Cardiac septum (tissue), 1 donor: Measurements from ENCODE around the gene RGL1. TPM values are rescaled to one million over a fixed set of nuclear protein-coding genes. Genes with fewer than 3 reads are reported as not detected.

ENCODE experiments used
- DNase-seq: peaks from one replicate; pipeline ENCODE4 v3.0.0-alpha.2; 2020; ENCODE audit warnings: low spot score
- intact Hi-C: fragments of 100-400 bp; cut with DNase I; formaldehyde crosslinking; loops from one replicate; pipeline ENCODE4 v1.14.0; 2022
- total RNA-seq: library from RNA; stranded (reverse); fragmentation: NEBNext Ultra II Directional; extraction: Animal tissue kit (Norgen Biotek cat#: 25700); gene quantifications from one replicate; pipeline ENCODE4 v1.2.1, GENCODE V29; 2021
- donor health status: DM: no; HTN: no; CAD: no.

The RGL1 gene
- total RNA-seq, 1 donor from 2014 or later = 19.6 TPM

- intact Hi-C loops = loop anchor here (5.0 to 10.0 kb wide), 3 partner anchors 104 to 761 kb away; partner anchors contain the start of gene COLGALT2
- no peak for DNase-seq
These were observed 128.7 kb downstream of the RGL1 start for GRCh38 chr1:183933528-183934179.

DNA sequence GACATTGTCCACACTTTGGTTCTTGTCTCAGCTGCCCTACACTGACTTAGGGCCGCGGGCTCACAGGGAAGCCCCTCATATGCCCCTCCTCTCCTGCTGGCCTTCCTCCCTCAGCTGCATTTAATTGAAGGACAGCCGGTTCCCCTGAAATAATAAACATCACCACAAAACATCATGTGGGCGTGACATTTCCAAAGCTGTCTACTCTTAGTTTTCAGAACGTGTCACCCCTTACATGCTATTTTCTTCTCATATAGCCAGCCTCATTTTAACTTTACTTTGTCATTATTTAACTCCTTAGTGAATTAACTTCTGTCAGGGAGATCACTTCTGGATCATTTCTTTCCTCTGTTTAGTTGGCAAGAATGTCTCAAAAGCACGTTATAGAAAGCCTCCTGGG lies 129.4 kb downstream of the RGL1 start:
- intact Hi-C loops = loop anchor here (5.0 to 10.0 kb wide), 3 partner anchors 103 to 760 kb away; partner anchors contain the start of gene COLGALT2

DNA sequence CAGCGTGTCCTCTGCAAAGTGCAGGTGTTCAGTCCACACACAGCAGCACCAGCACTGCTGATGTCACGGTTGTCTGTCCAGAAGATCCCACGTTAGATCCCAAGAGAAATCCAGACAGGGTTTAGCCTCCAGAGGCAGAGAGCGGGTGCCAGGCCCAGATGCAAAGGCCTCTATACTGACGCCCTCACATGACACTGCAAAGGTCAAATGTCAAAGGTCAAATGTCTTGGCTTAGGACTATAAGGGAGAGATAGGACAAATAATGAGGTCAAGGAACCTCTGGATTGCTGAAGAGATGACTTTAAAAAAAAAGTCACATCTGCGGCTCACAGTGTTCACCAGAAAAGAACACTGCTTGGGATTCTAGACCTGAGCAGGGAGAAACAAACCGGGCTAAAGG lies 131.1 kb downstream of the RGL1 start:
- intact Hi-C loops = loop anchor here (10.0 kb wide), 2 partner anchors 289 to 759 kb away; no protein-coding TSS in a partner anchor

More for the DNA sequence above, 129.4 kb downstream of the RGL1 start:
- DNase-seq = no peak

GRCh38 chr1:183936791-183937190 lies 131.9 kb downstream of the RGL1 start:
- no peak for DNase-seq
- intact Hi-C loops = loop anchor here (10.0 kb wide), 2 partner anchors 288 to 758 kb away; no protein-coding TSS in a partner anchor

More for the DNA sequence above, 131.1 kb downstream of the RGL1 start:
- no peak for DNase-seq

DNA sequence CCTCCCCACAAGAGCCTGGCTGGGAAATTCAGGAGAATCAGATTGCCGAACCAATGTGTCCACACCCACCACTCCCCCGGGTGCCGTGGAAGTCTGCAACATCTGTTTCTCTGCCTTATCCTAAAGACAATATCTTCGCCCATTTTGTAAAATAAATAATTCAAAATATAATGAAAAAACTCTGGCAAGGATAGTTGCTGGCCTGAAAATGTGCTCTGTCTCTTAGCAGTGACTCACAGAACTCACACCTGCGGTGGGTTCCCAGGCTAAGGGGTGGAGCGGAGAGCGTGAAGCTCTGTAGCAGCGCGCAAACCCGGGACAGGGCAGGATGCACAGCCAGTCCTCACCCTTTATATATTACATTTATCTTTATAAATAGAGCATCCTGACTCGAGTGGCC lies 132.7 kb downstream of the RGL1 start:
- intact Hi-C loops = loop anchor here (10.0 kb wide), 2 partner anchors 287 to 757 kb away; no protein-coding TSS in a partner anchor
- no peak for DNase-seq

DNA sequence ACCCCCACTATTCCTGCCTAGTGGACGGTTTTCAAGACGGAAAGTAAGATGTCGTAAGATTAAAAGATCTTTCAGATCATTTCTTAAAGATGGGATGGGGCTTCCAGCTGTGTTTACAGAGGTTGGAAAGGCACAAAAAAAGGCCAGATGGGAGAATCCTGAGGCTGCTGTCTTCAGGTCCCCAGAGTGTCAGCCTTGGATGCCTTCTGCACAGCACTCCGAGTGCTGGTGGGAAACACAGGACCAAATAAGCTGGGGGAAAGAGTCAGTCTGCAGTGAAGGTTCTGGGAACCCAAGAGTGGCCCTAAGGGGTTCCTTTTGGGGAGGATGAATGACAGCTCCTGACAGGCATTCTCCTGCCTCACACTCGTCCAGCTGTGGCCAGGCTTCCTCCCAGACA lies 136.1 kb downstream of the RGL1 start:
- intact Hi-C loops = no loop called here
- no peak for DNase-seq

- no peak for DNase-seq
- intact Hi-C loops = no loop called here
These were observed 138.2 kb downstream of the RGL1 start for GRCh38 chr1:183942933-183943693.

DNA sequence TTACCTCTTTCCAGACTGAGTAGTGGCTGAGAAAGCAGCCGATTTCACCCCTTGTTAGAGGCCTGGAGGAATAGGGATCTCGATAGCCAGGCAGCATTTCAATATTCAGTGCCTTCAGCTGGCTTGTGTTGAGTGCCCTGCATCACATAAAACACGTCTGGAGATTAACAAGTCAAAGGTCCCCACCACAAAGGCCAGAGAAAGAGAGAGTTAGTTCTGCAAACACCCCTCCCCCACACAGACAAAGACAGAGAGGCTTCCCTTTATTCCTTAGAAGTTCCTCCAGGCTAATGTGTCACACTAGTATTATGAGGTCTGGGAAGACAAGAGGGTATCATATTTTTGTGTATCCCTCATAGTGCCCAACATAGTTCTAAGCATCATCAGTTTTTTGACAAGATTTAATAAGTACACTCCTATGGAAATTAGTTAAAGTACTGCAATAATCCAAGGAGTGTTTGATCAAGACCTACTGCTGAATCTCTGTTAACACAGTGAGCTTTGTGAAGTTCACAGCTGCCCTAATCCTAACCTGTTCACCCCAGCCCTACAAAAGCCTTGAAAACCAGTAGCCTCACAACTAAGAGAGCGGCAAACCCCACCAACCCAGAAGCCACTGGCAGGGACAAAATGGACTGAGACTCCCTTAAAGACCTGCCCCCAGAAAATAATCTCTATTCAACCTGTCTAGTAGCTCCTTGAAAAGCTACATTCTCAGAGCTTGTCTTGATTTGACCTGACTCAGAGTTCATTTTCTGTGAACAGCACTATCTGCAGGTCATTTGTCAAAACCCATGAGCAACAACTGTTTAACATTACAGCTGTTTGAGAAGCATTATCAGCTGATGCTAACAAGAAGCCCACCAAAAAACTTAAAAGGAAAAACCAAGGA lies 140.8 kb downstream of the RGL1 start:
- DNase-seq = no peak
- intact Hi-C loops = no loop called here

GRCh38 chr1:183946320-183946613 lies 141.3 kb downstream of the RGL1 start:
- DNase-seq = no peak
- intact Hi-C loops = no loop called here

DNA sequence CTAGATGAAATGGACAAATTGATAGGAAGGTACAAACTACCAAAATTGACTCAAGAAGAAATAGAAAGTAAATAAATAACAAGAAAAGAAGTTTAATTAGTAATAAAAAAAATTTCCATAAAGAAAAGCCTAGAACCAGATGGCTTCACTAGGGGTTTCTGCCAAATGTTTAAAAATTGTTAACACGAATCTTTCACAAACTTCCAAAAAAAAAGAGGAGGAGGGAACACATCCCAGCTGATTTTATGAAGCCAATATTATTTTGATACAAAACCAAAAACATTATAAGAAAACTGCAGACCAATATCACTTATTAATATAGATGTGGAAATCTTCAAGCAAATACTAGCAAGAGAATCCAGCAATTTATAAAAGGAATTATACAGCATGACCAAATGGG lies 143.1 kb downstream of the RGL1 start:
- intact Hi-C loops = no loop called here
- no peak for DNase-seq

- intact Hi-C loops = no loop called here
- no peak for DNase-seq
These were observed 147.2 kb downstream of the RGL1 start for GRCh38 chr1:183952101-183952500.

- no peak for DNase-seq
- intact Hi-C loops = no loop called here
These were observed 148.1 kb downstream of the RGL1 start for GRCh38 chr1:183953031-183953430.

DNA sequence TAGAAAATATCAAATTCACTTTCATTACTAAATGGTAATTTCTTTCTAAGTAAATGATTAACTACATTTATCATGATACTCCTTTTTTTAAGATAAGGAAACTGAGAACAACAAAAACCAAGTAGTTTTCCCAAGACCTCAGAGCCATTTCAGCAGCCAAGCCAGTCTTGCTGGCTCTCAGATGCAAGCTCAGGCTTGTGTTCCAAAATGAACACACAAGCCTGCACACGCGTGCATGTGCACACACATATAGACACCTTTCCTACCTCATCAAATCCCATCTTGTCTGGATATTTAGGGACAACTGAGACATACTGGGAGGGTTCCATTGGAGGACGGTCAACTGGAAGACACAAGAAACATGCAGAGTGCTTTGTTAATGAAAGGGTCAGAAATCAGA lies 149.6 kb downstream of the RGL1 start:
- DNase-seq = no peak
- intact Hi-C loops = no loop called here

GRCh38 chr1:183956559-183957188 lies 151.8 kb downstream of the RGL1 start:
- intact Hi-C loops = no loop called here
- no peak for DNase-seq

DNA sequence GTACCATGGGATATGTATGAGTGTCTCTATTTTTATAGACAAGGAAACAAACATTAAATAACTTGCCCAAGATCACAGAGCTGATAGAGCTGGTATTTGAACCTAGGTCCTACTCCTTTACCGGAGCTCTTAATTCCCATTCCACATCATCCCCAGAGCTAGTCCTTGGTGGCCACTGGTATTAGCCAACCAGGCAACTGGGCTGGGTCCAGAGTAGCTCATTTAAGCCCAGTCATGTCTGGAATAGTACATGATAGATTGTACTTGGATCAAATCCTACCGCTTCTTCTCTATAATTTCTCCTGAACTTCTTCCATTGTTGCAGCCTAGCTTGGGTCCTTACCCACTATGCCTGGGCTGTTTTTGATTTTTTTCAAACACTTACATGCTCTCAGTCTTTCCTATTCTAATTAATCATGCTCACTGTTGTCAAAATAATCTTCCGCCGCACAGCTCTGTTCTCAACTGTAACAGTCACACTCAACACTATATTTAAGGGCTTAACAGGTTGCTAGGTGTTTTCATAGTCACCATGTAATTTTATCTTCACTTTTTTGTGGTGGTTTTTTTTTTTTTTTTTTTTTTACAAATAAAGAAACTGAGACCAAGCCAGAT lies 152.4 kb downstream of the RGL1 start:
- no peak for DNase-seq
- intact Hi-C loops = no loop called here

DNA sequence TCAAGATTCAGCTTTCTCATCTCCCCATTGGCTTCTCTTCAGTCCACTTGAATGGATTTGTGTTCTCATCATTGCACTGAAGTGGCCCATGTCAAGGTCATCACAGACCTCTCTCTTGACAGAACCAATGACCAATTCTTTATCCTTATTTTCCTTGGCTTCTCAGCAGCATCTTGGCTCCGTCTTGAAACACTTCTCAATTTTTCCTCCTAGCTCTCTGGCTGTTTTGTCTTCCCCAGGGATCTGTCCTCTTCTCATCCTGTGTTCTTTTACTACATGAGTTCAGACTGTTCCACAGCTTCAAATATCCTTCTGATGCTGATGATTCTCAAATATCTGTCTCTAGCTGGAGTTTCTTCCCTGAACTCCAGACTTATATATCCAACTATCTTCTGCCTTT lies 154.0 kb downstream of the RGL1 start:
- DNase-seq = no peak
- intact Hi-C loops = no loop called here

GRCh38 chr1:183961132-183961531 lies 156.2 kb downstream of the RGL1 start:
- intact Hi-C loops = no loop called here
- no peak for DNase-seq

DNA sequence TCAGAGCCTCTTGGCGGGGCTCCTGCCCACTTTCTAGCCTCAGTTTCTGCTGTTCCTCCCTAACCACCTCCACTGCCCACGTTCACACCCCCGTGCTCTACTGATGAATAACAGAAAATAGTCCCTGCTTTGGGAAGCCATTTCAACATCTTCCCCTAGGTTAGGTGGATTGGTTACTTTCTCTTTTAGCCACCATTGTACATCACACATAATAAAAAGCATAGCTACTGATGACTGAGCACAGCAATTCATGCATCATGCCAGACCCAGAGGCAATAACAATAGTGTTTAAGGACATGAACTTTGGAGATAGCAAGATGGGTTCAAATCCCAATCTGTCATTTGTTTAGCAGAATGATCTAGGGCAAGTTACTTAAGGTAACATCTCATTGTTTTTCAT lies 158.0 kb downstream of the RGL1 start:
- intact Hi-C loops = no loop called here
- DNase-seq = no peak

- DNase-seq = no peak
- intact Hi-C loops = no loop called here
These were observed 160.8 kb downstream of the RGL1 start for GRCh38 chr1:183965726-183966125.
